GM21825 (cell line): ENCODE results near the gene RNF220.

Source experiments
- ATAC-seq: cut with Tn5 transposase; IDR thresholded peaks from one replicate; pipeline ENCODE4 v1.9.1; 2021; ENCODE audit warnings: mild to moderate bottlenecking, moderate library complexity; ENCODE audit not compliant: unreplicated experiment

RNF220 gene

DNA sequence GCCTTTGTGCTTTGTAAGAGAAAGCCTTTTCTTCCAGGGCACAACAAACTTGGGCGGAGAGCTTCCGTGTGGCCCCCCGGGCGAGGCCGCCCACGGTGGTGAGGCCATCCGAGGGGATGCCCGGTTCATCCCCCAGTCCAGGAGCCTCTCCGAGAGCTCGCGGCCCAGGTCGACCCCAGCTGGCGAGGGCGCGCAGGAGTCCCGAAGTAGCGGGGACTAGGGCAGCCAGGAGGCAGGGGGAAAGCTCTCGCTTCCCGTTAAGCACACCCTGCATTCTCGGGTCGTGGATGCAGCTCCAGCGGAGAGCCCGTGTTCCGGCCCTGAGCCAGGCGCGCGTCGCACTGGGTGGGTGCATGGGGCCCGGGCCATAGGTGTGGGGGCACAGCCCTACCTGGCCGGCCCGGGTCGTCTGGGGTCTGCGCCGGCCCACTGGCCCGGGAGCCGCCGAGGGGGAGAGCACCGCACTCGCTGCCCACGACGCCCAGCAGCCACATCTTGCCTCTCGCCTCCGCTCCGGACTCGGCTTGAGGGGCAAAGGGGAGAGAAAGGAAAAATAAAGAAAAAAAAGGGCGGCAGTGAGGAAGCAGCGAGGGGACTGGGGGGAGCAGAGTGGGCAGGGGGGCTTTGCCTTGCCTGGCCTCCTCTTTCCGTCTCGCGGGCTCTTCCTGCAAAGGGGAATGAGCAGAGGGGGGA is 1.8 kb downstream of the RNF220 start:
- no peak for ATAC-seq

DNA sequence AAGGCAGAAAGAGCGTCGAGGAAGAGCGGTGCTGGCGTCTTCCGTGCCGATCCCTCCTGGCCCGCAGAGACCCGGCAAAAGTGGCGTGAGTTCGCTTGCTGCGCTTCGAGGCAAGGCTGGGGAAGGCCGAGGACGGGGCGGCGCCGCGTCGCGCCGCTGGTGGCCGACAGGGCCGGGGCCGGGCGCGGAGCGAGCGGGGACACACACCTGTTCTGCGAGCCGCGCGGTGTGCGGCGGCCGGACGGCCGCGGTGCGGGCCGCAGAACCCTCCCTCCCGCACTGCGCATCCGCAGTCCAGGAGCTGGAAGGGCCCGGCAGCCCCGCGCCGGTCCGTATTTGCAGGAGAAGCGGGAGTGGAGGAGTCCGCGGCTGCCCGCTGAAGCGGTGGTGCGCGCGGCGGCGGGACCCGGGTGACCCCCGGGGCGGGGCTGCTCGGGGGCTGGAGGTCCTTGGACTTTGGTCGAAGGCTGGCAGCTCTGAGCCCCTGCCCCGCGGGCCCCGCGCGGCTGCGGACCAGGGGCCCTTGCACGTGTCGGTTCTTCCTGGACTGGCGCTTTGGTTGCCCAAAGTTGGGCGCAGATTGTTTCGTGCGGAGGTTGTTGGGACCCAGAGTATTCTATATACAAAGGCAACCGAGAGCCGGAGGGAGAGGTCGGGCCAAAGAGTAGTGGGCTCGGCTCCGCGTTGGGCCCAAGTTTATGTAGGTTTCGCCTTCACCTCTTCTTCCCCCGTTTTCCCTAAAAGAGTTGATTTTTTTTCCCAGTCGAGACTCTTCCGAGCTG is 2.6 kb downstream of the RNF220 start:
- no peak for ATAC-seq

DNA sequence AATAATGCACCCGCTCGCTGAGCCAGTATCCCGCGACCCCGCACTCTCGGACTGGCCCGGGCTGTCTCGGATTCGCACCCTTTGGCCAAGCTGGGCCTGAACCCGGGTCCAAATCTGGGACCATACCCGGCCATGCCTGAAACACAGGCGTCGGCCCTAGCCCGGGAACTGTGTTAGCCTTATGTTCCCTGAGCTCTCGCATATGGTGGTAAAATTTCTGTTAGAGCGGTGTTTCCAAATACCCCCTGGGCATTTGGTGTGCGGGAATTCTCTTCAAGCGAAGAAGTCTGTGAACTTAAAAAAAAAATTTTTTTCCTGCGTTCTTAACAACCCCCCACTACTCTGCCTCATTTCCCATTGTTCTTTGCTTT is 3.1 kb downstream of the RNF220 start:
- no peak for ATAC-seq

DNA sequence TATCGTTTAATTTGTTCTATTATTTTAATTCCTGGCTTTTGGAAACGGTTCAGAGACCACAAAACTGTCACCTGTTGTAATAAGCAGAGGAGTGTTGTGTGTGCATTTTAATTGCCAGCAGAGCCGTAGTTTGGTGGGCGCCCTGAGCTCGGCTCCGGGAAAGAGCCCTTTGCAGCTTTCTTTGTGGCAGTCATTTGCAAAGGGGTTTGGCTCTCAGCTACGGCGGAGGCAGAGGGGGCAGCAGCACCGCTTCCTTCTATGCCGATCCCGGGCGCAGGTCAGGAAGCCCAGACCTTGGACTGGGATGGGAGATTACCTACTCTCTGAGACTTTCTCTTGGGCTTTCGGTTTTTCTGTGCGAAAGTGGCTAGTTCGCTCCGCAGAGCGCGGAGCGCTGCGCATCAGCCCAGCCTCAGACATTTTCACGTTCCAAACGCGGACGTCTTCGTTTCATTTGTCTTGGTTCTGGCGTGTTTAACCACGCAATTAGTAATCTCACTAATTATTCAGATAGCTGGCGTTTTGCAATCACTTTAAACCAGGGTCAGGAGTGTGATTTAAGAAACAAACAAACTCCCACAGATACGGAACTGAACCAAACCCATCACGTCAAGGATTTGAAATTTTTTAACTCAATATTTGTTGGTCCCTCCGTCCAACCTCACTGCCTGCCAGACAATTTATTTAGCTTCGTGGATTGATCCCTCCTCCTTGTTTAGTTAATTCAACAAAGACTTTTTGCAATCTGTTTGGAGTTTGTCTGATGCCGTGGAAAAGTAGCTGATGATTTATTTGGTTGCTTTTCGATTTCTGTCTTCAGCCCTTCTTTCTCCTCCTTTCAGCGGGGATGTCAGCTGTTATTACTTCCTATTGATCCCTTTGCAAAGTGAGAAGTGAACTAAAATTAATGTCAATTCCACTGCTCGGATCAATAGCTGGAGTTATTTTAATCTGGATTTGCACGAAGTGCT is 3.9 kb downstream of the RNF220 start:
- ATAC-seq: no peak

DNA sequence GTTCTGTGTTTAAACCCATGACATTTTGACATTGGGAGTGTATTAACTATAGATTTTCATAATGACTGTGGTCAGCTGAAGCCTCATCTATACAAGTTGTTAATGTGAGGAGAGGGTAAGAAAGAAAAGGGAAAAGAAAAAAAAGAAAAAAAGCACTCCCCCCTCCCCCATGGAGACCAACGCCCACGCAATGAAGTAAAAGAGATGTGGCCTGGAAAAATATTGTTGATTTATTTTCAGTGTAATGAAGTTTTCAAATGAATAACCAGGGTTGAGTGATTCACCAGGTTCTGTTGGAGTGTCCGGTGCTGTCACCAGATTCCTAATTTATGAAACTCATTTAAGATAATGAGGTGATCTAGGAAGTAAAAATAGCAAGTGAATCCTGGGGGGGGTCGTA is 4.7 kb downstream of the RNF220 start:
- ATAC-seq: no peak

DNA sequence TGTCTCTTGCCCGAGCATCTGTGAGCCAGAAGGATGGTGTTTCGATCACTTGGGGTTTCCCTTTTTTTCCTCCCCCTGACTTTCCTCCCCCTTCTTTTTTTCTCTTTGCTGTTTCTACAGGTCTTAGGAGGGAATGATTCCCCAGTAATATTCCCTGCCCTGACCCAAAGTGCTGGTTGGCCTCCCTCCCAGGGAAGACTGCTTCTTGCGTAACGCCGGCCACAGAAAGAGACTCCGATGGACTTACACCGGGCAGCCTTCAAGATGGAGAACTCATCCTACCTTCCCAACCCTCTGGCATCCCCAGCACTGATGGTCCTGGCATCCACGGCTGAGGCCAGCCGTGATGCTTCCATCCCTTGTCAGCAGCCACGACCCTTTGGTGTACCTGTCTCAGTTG is 6.8 kb downstream of the RNF220 start:
- no peak for ATAC-seq

DNA sequence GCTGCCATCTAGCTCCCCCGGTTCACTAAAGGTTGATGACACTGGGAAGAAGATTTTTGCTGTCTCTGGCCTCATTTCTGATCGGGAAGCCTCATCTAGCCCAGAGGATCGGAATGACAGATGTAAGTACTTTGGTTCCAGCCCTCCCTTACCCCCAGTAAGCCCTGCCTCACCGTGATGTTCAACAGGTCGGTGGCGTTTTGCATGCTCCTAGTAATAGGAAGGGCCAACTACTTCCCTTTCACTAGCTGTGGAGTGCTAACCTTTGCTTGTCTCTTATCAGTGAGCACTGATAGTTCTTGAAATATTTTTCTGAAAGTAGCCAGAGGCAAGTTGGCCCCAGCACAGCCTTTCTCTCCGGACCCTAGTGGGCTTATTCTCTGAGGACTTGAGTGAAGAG is 7.5 kb downstream of the RNF220 start:
- no peak for ATAC-seq

DNA sequence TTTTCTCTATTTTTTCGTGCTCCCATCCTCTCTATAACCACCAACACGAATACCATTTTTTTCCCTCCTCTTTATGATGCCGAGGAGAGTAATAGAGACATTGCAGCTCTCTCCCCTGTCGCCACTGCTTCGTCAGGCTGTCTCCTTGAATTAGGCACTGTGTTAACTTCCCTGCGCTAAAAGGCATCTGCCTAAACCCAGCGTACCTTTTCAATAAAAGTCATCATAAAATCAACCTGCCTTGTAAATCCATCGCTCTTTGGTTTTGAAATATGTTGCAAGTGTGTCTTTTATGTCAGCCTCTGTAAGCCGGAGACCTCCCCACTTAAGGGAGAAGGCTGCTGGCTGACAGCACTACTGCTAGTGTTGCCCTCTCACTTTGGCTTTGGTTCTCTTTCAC is 8.7 kb downstream of the RNF220 start:
- ATAC-seq: no peak

DNA sequence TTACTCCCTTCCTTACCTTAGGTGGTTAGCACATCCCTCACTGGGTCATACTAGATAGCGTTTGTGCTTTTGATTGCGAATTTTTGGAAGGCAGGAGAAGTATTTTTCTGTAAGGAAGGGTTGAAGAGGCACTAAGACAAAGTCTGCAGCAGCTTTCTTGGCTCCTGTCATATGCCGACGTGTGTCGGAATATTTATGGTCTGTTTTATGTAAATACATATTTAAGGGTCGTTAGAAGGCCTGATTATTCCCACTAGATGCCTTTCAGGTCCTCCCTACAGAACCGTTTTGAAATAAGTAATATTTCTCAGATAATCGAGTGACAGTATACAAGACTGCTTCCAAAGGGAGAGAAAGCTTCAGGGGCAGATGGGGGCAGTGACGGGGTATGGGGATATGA is 10.0 kb downstream of the RNF220 start:
- no peak for ATAC-seq

DNA sequence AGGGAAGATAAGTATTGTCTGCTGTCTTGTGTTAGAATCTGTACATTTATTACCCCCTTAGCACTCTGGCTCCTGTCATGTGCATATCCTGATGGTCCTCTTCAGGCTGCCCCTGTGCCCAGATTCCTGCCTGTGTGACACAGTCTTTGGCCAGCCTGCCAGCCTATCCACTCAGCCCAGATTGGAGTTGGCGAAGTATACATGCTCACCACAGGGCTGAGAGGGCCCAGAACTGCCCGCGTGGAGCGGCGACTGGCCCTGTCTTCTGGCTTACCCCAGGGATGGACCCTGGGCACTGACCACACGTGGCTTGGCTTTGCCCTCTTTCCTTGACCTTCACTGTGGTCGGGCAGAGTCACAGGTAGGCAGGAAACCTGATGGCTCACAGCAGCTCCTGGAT is 11.4 kb downstream of the RNF220 start:
- ATAC-seq: no peak

DNA sequence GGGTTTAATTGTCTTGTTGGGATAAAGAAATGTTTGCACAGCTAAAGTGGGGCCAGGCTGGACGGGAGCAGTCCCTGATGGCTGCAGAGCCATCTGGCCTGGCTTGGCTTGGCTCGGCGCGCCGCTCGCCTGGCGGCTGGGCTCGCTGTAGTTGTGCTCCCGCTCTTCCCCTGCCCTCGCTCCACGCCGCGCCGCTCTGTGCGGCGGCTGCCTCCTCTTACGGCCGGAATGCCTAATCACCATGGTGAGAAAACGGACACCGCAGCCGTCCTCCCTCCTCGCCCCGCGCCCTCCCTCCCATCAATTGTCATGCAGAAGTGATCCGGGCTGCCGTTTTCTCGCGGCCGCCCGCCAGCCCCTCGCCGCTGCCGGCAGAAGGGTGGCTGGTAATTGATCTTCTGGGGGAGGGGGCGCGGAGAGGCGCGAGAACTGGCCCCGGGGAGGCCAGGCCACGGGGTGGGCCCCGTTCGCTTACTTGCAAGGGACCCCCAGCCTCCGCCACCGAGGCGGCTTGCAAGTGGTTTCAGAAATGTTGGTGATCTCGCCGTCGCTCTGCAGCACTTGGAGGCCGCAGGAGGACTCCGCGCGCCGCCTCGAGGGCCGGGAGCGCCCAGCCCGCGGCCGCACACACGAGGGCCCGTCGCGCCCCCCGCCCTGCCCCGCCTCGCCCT is 12.4 kb downstream of the RNF220 start:
- no peak for ATAC-seq

DNA sequence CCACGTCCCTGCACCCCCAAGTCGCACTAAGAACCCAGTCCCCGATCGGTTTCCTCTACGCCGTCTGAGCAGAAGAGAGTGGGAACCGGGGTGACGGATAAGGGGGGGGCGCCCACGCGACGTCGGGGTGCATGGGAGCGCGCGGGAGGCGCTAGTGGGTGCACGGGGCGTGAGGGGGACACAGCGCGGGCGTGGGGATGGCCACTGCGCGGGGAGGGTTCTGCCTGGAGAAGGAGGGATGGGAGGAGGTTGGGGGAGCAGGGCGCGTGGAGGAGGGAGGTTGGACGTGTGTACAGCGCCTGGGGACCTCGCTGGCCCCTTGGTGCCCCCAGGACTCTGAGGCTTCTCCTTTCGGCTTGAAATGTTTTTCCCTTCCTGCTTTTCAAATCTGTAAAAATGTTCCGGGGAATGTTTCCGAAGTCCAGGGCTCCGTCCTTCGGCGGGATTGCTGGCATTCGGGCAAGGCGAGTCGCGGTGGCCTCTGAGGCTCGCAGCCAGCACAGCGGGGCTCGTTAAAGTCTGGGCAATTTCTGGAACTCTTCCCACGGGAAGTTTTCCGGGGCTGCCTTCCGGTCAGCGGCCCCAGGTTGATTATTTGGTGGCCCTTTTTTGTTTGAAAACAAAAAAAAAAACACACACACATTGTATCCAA is 13.1 kb downstream of the RNF220 start:
- ATAC-seq: no peak

DNA sequence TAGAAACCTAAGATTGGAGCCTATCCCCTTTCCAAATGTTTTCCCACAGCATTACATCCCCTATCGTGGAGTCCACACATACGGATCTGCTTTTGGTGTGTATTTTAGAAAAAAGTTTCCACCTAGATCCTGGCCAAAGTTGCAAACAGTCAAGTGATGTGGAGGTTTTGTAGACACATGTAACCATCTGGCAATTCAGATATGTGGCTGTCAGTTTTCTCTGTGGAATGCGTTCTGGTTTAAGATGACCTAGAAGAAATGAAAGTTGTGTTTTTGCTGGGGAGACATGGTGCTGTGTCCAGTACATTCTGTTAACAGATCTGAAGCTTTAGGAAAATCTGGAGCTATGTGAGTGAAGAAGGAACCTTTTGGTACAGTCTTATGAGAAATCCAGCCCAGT is 14.8 kb downstream of the RNF220 start:
- no peak for ATAC-seq

DNA sequence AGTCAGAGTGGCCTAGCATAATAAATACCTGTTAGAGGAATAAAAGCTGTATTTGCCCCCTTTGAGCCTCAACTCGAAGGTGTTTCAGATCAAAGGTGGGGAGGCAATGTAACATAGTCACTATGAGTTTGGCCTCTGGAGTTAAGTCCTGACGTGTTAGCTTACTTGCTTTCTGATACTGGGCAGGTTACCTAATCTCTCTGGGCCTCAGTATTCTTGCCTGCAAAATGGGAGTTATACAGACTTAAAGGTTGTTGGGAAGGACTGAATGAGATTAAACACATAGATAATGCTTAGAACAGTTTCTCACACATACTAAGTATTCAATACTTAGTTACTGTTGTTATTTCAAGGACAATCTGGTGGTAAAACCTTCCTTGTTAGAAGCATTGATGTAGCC is 15.5 kb downstream of the RNF220 start:
- no peak for ATAC-seq

DNA sequence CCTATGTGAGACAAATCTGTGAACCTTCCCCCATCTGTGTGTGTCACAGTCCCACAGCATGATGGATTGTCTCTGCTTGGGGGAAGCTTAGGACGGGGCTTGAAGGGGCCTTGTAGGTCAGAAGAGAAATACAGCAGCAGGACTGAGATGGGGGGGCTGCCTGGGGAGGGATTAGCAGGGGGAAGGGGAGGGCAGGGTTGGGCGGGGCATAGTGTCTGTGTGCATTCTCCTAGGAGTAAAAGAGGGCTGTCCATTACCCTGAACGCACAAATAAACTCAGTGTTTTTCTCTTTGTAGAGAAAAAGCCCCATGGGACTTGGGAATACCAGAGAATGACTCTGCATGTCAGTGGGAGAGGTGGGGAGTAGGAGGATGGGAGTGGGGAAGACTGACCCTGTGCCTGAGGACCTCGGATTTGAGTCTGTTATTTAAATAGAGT is 16.4 kb downstream of the RNF220 start:
- ATAC-seq: no peak

DNA sequence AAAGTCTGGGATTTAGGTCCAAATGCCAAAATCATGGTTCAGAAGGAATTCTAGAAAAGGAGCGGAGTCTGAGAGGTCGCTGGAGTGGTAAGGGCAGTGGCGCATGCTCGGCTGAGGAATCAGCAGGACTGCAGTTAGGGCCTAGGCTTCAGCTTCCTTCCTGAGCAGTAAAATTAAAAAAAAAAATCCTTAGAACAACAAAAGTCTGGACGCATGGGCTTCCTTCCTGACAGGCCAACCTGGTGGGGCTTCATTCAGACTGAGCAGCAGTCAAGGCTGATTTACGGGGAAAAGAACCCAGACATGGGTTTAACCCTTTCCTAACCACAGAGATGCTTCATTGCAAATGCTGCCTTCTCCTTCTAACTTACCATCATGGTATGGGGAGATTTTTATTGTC is 17.1 kb downstream of the RNF220 start:
- ATAC-seq: no peak

DNA sequence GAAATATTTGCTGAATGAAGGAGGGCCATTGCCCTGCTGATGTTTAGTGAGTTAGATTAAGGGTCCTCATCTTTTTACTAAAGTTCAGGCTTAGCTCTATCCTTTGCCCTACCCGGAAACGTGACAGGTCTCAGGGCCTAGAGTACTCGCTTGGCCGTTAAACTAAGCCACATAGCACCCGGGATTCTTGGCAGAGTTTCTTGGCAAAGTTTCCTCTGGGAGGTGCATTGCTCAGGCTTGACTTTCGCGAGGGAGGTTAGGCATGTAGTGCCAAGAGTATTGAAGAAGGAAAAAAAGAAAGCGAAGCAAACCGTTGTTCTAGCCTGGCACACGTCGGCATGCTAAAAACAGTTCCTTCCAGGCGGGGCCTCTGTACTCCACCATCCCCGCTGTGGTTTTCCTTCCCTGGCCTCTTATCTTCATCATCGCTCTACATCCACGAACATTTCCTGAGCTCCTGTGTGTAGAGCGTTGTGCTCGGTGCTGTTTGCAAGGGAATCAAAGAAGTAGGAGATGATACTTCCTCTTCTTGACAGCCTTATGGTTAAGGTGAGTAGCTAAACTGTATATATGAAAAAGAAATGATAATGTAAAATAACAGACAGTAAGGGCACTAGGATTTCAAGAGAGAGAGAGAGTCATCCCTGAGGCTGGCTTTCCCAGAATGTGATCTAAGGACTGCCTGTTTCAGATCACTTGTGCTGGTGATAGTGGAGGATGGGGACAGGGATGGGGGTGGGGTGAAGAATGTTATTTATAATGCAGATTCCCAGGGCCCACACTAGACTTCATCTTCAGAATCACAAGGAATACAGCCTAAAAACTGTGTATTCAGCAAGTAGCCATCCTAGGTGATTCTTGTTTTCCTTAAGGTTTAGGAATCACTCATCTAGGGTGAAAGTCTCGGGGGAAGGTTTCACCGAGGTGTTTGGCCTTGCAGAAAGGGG is 18.8 kb downstream of the RNF220 start:
- ATAC-seq: no peak

DNA sequence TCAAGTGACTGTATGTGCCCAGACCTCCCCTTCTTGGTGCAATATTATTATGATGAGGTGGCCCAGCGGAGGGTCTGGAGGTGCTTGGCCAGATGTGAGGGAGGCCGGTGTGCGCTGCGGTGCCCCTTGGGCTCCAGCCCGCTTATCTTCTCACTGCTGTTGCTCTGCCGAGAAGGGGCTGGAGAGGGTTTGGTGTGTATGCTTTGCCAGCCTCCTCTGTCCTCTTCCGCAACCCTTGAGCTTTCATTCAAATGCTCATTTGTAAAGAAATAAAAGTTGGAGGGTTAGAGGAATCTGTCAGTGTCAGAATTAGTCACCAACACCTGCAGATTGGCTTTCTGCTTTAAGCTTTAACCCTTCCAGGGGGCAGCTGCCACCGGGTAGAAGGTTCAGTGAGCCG is 19.7 kb downstream of the RNF220 start:
- no peak for ATAC-seq

DNA sequence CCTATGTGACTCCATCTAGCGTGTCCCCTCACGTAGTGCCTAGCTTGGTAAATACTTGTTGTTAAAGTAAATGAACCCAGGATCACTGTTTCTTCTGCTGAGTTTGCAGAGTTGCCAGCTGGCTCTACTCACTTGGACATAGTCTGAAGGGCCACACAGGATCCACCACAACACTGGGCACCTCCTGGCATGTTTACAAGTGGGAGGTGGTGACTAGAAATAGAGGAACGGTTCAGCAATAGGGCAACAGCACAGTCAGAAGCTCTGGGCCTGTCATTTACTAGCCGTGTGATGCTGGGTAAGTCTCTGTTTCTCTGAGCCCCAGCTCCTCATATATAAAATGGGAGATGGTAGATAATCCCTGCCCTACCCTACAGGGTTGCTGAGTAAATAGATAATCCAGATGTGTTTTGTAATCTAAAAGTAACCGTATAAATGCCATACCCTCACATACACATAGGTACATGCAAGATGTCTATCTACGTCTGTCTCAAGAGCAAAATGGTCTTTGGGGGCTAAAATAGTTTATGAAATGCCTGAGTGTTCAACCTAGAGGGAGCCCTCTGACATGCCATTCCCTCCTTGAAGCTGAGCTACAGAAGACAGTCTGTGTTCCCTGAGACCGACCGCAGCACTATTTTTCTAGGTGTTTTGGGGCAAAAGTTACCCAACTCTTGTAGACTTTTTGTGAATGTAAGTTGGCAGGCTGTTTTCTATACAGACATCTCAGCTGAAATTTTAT is 20.5 kb downstream of the RNF220 start:
- no peak for ATAC-seq
